GM18951 (cell line): ENCODE data around the gene TEX48.

Experiments
- POLR2A ChIP-seq: IDR thresholded peaks from 4 replicates; pipeline ENCODE4 v1.6.1; 2011; ENCODE audit warnings: mild to moderate bottlenecking; ENCODE audit not compliant: insufficient read length, insufficient read depth; ENCODE audit errors: extremely low read depth
- in situ Hi-C: fragments of 300-500 bp; cut with MboI; formaldehyde crosslinking; loops from one replicate; pipeline ENCODE4 v1.12.0; 2022; ENCODE audit warnings: low sequenced_read_pairs, mixed read lengths, inconsistent platforms; ENCODE audit not compliant: unreplicated experiment

The TEX48 gene

GRCh38 chr9:114717908-114718486 is 36.0 kb upstream of the TEX48 start:
- no peak for TF ChIP-seq POLR2A
- in situ Hi-C loops = no loop called here

GRCh38 chr9:114709636-114710035 is 27.6 kb upstream of the TEX48 start:
- TF ChIP-seq POLR2A = no peak
- in situ Hi-C loops = no loop called here

DNA sequence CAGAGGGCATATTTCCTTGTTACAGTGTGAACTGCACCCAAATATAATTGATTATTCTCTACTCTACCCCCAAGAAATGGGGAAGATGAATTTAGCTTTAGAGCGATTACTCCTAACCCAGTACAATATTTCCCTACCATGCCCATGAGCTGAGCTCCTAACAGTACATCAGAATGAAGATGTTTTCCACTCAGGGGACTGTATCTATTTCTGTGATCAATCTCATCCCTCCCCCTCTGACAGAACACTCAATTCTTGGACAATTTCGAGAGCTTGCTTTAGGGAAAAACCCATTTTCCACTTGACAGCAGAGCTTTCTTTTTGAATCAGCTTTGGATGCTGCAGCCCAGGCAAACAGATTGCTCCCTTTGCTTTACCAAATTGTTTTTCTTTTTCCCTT is 24.7 kb upstream of the TEX48 start:
- in situ Hi-C loops = no loop called here
- TF ChIP-seq POLR2A = no peak

- in situ Hi-C loops = no loop called here
- no peak for TF ChIP-seq POLR2A
These were observed 20.0 kb upstream of the TEX48 start for GRCh38 chr9:114701988-114702387.

GRCh38 chr9:114697951-114698351 is 16.0 kb upstream of the TEX48 start:
- in situ Hi-C loops = no loop called here

DNA sequence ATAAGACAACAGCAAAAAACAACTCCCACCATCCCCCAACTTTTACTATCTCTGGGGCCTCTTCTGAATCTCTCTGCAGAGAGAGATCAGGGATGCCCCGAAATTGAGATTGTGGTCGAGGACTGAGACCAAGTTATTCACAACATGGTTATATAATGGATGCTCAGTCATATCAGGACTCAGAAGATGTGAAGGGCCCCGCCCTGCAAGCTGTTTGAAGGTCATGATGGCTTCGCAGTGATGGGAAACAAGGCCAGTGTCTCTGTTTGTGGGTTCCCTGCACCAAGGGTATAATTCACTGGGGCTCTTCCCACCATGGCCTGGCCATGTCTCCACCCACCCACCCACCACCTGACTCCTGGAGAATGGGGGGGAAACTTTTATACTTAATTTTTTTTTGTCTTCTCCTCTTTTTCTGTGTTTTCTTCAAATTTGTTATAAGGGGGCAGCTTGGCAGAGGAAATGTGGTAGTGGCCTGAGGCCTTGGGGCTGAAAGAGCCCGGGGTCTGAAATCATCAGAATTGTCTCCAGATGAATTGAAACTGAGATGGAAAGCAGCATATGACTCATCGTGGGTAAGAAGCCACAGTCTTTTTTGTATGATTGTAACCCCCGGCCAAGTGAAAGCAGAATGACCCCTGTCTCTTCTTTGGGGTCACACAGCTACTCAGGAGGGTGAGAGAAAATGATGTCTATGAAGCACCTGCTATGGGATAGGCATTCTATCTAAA is 15.0 kb upstream of the TEX48 start:
- TF ChIP-seq POLR2A = no peak
- in situ Hi-C loops = no loop called here

More at GRCh38 chr9:114697951-114698351, 16.0 kb upstream of the TEX48 start:
- TF ChIP-seq POLR2A = no peak

- in situ Hi-C loops = no loop called here
- TF ChIP-seq POLR2A = no peak
These were observed 14.0 kb upstream of the TEX48 start for GRCh38 chr9:114695948-114696347.

DNA sequence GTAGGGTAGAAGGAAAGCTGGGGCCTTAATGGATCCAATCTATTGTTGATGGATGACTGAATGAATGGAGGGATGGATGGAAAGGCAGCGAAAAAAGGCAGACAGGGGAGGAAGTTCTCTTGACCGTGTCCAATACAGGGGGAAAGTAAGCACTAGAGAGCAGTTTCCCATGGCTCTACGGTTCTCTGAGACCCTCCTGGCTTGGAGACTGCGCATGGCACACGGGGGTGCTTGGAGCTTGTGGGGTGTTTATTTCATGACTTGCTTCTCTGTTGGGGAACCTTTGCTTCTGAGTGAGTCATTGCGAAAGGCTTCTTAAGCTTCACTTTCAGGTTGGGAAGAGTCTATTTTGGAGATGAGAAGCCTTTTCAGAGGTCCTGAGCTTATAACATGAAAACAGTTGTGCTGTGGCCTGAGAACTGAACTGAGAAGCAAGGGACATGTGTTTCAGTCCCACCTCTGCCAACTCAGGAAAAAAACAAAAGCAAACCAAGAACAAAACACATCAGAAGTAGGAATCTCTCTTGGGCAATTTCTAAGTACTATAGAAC is 12.8 kb upstream of the TEX48 start:
- TF ChIP-seq POLR2A = no peak
- in situ Hi-C loops = no loop called here

- no peak for TF ChIP-seq POLR2A
- in situ Hi-C loops = no loop called here
These were observed 12.2 kb upstream of the TEX48 start for GRCh38 chr9:114694146-114694545.

- in situ Hi-C loops = no loop called here
- TF ChIP-seq POLR2A = no peak
These were observed 11.4 kb upstream of the TEX48 start for GRCh38 chr9:114693248-114693855.

GRCh38 chr9:114691956-114692295 is 9.9 kb upstream of the TEX48 start:
- no peak for TF ChIP-seq POLR2A
- in situ Hi-C loops = no loop called here

DNA sequence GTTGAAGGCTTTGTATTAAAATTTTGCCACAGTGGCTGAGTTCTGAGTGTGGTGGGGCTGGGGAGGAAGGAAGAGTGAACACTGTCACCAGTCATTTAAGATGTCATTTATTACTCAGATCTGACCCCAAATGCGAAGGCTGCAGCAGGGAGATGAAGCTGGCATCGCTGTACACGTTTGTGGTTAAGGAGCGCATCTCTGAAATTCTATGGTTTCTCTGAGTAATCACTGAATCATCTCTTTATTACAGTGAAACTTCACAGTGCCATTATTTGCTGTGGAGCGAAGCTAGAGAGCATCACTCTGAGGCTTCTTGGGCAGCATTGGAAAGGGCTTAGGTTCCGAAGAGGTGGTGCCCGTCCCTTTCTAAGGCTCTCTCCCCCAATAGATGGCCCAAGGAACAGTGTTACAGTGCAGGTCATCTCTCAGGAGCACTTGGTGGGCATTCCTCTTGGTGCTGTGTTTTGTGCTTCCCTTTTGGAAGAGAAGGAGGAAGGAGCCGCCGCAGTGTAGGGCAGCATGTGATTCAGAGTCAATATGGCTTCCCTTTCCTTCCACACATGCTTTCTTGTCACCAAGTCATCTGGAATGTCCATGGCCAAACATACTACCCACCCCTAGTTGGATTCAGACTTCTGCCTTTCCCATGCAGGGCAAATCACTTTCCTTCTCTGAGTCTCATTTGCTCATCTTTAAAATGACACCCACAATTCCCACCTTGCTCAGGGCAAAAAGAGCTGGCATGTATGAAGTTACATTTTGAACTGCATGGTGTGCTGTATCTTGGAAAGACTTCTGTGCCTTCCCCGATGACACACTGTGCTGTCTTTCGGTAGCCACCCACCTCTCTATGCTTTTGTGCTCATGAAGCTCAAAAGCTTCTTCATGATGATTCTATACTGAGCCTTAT is 9.3 kb upstream of the TEX48 start:
- in situ Hi-C loops = no loop called here
- no peak for TF ChIP-seq POLR2A

DNA sequence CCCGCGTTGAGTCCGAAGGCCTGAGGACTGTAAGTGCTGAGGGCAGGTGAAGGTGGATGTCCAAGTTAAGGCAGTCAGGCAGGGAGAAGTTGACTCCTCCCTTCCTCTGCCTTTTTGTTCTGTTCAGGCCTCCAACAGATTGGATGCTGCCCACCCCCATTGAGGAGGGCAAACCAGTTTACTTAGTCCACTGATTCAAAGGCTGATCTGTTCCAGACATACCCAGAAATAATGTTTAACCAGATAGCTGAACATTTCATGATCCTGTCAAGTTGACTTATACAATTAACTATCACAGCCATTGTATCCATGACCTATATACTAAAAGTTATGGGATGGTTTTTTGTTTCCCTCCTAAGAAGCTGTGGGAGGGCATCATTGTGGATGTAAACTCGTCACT is 8.3 kb upstream of the TEX48 start:
- in situ Hi-C loops = no loop called here
- no peak for TF ChIP-seq POLR2A
